ENCODE measurements around the gene KRTAP9-1.
"Not testable (repeated sequence)": the region's sequence is repeated elsewhere in the genome, so short reads cannot be mapped to it uniquely, and the experiment has no call there.

The KRTAP9-1 gene

DNA sequence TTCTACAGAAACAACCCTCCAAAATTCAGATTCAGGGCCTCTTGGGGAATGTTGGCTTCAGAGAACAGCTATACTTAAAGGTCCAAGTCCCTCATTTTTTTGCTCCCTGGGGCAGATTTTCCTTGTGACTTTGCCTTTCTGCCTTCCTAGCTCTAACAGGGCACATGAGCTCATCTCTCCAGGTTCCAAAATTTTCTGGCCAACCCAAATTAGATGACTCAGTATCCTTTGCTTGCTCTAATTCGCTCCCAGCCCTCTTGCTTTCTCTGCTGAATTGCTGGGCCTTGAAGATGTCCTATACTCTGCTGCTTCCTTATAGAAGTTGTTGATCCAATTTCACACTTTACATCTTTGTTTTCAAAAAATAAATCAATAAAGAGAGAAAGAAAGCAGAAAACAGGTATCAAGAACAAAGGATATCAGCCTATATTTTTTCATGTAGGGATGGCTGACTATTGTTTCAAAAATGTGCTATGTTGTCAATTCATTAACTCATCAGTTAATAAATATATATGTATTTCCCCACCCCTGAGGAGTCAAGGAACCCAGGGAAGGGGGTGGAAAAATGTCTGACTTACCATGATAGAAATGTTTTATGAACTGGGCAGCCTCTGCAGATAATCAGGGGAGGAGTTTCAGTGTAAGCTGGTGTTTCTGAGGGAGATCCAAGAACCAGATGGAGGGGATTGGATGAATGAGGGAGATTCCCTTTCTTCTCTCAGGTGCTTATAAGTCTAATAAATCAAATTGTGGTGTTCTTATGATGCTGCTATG lies 10.7 kb upstream of the KRTAP9-1 start:
- peak; percentile 79 for DNase-seq (ENCODE audit: low read depth)

- DNase-seq (ENCODE audit: low read depth): no peak
Observed at GRCh38 chr17:41184480-41184961, 5.2 kb upstream of the KRTAP9-1 start, which contains the start of gene KRTAP4-1. KRTAP4-1 (minus strand) TSS chr17:41184911; CDS start chr17:41184854, 57 bp downstream.

DNA sequence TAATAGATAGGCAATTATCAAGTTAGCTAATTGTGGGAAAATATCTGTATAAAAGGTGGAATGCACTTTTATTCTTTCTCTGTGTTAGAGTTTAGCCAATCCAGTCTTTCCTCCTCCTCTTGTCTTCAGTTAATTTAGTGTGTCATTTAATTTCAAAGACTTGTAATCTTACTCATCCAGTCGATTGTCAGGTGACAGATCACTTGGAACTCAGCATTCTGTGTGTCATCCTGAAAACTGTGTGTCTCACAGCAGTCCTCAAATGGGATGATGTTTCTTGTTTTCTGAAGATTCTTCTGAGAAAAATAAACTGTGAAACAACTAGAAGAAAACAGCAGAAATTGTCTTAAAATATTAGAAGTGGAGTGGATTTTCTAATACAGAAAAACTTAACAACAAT lies 4.7 kb upstream of the KRTAP9-1 start:
- no peak for DNase-seq (ENCODE audit: low read depth)

DNA sequence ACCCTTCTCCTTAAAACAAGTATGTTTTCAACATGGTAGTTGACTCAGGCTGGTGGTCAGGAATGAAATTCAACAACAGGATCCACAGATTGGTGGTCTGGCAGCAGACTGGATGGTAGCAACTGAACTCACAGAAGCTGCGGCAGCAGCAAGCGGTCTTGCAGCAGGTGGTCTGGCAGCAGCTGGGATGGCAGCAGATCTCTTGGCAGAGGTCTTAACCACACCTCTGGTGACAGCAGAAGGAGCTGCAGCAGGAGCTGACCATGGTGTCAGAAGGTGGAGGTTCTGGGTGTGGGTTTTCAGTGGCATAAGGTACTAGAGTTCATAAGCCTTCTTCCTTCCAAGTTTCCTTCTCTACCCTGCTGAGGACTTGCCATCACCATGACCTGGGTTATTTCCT lies 2.8 kb upstream of the KRTAP9-1 start:
- DNase-seq (ENCODE audit: low read depth): no peak

- no peak for DNase-seq (ENCODE audit: low read depth)
Observed at GRCh38 chr17:41190328-41190727, 641 bp downstream of the KRTAP9-1 start.

DNA sequence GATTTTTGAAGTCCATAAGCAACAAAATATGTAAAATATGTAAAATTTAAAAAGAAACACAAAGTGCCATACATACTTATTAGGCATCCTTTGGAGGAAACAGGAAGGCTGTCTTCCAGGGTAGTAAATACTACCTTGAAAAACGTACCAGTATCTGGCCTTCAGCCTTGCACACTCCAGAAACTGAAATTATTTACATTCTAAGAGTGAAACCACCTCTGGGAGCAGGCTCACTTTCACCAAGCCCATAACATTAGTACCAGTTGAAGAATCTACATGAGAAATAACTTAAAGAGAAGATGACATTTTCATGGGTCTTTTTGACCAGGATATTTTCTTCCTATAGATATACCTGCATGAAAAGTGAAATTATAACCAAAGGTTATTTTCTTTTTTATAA lies 6.4 kb downstream of the KRTAP9-1 start:
- DNase-seq (ENCODE audit: low read depth): no peak

- no peak for DNase-seq (ENCODE audit: low read depth)
Observed at GRCh38 chr17:41199421-41200078, 9.9 kb downstream of the KRTAP9-1 start.

DNA sequence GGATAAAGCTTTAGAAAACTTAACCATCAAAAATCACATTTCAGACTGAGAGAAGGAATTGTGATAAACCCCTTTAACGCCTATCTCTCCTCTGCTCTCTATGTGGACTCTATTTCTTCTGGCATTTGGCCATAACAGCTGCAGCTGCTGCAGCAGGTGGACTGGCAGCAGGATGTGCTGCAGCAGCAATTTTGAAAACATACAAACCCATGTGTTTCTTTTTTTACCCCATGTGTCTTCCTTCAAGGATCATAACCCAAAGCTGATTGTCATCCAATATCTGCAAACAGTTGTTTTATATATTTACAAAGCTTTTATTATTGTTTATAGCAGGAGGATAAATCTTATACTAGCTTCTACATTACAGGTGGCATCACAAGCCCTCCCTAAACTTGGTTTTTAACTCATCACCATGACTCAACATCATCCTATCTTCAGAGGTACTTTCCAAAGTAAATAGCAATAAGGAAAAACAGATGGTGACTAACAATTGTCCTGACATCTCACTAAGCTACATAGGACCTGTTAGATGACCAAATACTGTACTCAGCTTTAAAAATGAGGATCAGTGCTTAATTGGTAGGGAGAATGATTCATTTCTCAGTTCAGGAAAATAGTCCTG lies 22.3 kb downstream of the KRTAP9-1 start:
- DNase-seq (ENCODE audit: low read depth): peak; percentile 30

DNA sequence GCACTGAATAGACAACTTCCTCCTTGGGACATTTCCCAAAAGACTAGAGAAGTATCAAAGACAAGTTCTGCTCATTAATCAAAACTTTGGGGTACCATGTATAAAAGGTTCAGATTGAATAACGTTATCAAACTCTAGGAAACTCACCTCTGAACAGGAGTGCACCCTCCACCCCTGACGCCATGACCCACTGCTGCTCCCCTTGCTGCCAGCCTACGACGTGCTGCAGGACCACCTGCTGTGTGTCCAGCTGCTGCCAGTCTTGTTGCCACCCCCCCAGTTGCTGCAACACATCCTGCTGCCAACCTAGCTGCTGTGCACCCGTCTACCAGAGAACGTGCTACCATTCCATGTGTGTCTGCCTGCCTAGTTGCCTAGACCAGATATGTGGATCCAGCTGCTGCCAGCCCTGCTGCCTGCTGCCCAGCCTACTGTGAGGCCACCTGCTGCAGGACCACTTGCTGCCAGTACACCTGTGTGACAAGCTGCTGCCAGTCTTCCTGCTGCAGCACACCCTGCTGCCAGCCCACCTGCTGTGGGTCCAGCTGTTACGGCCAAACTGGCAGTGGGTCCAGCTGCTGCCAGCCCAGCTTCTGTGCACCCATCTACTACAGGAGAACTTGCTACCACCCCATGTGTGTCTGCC lies 23.0 kb downstream of the KRTAP9-1 start:
- no peak for DNase-seq (ENCODE audit: low read depth)

GRCh38 chr17:41215681-41216080 lies 26.0 kb downstream of the KRTAP9-1 start:
- DNase-seq (ENCODE audit: low read depth): no peak

DNA sequence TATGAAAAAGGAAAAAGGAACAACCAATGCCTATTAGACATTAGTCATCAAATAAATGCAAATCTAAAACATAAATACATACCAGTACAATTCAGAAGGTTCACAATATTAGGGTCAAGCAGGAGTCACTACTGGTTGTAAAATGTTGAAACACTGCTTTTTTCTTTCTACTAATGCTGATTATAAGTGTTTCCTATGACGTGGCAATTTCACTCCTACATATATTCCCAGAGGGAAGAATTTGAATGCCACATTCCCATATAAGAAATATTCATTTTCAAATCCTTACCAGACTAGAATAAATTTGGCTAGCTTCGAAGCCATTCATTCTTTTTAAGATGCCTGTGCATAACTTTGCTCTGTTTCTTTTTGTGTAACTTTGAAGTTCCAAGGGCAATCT lies 34.1 kb downstream of the KRTAP9-1 start:
- peak; percentile 1 for DNase-seq (ENCODE audit: low read depth)

- no peak for DNase-seq (ENCODE audit: low read depth)
Observed at GRCh38 chr17:41226051-41226450, 36.4 kb downstream of the KRTAP9-1 start.

GRCh38 chr17:41226598-41227095 lies 37.0 kb downstream of the KRTAP9-1 start, which contains the start of gene KRTAP9-2:
KRTAP9-2 (plus strand) TSS chr17:41226648; CDS start chr17:41226655, 7 bp downstream.
- not testable (repeated sequence) for DNase-seq (ENCODE audit: low read depth)

DNA sequence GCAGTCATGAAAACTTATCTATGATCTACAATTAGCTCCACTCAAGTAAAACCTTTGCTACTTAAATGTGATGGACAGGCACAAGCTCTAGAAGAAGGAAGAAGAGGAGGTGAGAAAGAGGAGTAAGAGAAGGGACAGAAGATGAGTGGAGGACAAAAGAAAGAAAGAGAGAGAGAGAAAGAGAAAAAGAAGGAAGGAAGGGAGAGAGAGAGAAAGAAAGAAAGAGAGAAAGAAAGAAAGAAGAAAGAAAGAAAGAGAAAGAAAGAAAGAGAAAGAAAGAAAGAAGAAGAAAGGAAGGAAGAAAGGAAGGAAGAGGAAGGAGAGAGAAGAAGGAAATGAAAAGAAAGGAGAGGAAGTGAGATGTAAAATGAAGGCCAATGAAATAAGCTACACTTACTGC lies 40.4 kb downstream of the KRTAP9-1 start:
- DNase-seq (ENCODE audit: low read depth): no peak

DNA sequence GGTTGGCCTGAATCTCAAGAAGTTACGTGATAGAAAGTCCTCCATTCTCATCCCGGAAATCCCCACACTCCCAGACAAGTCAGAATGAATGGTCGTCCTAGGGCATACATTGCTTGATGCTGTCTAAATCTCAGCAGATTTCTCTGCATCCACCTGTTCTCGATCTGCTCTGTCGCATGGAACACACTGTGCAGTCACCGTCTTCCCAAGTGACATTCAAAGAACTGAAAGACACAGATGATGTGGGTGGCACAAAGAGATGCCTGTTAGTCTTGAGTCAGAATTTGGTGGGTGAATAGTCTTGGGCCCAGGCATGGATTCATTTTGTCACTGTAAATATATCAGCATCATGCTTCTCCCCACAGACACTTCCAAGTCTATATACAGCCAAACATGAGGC lies 42.0 kb downstream of the KRTAP9-1 start:
- no peak for DNase-seq (ENCODE audit: low read depth)

GRCh38 chr17:41232399-41233105 lies 42.9 kb downstream of the KRTAP9-1 start, which contains the start of gene KRTAP9-3:
KRTAP9-3 (plus strand) TSS chr17:41232449; CDS start chr17:41232502, 53 bp downstream.
- not testable (repeated sequence) for DNase-seq (ENCODE audit: low read depth)

DNA sequence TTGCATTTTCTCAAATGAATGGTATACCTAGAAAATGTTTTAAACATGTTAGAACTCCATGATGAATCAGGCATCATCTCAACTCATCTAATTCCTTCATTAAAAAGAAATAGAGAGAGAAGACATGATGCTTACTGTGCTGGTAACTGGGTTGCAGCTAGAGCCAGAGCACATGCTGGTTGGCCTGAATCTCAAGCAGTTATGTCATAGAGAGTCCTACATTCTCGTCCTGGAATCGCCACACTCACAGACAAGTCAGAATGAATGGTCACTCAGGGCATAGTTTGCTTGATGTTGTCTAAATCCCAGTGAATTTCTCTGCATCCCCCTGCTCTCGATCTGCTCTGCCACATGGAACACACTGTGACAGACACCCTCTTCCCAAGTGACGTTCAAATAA lies 47.4 kb downstream of the KRTAP9-1 start:
- not testable (repeated sequence) for DNase-seq (ENCODE audit: low read depth)

GRCh38 chr17:41237949-41238437 lies 48.3 kb downstream of the KRTAP9-1 start, which contains the start of gene KRTAP9-8:
KRTAP9-8 (plus strand) TSS chr17:41237999; CDS start chr17:41238052, 53 bp downstream.
- not testable (repeated sequence) for DNase-seq (ENCODE audit: low read depth)

Data from stromal cell of bone marrow (primary cell).